K562 (cell line): ENCODE results near the gene ARHGEF17. TPM values are rescaled to one million over a fixed set of nuclear protein-coding genes. Genes with fewer than 3 reads are reported as not detected.
"Not testable (repeated sequence)": the region's sequence is repeated elsewhere in the genome, so short reads cannot be mapped to it uniquely, and the experiment has no call there.

ENCODE experiments used
- ATAC-seq: fragments of 200-7000 bp; cut with Tn5 transposase; 3 replicates; pipeline ENCODE4 v1.9.1; 2020; ENCODE audit warnings: moderate library complexity
- BruUV-seq: library from RNA; stranded (reverse); fragments of 400-500 nt; replicated peaks from 2 replicates; lab custom pipeline; 2021; lab: Mats Ljungman, UMichigan
- CTCF ChIA-PET: fragments of 300-600 bp; formaldehyde crosslinking; extraction: SDS; loops from one replicate; lab custom pipeline; 2021; ENCODE audit warnings: low intra/inter-chr PET ratio; lab: Yijun Ruan, JAX
- POLR2A ChIA-PET: fragments of 300-600, 350-650 bp; sonication (Branson Sonifier 250); formaldehyde crosslinking; extraction: SDS; loops from one replicate; lab custom pipeline; 2021; ENCODE audit warnings: antibody characterized with exemption, inconsistent platforms; lab: Yijun Ruan, JAX
- DNase-seq, 4 experiments: peaks; one replicate each; pipeline versions ENCODE4 v3.0.0 to v3.0.0-alpha.2; 2011 to 2018; ENCODE audit warnings: low spot score in 3 of 4, mixed read lengths in 3 of 4; ENCODE audit errors: extremely low read depth in 1 of 4
- FAIRE-seq: peaks from 2 replicates; lab custom pipeline; 2011; peaks lifted over from hg19 to GRCh38; lab: Jason Lieb, UNC
- H2AFZ ChIP-seq: 2 replicates; pipeline ENCODE4 v1.6.0; 2011; ENCODE audit warnings: low read depth, low read length, control low read depth, inconsistent platforms
- H3K27ac ChIP-seq: fragments of 200-600 bp; 3 replicates; pipeline ENCODE4 v1.8.0; 2011; ENCODE audit warnings: low read depth, mild to moderate bottlenecking, control low read depth, inconsistent platforms, low read length, moderate library complexity, mixed read lengths; ENCODE audit errors: extremely low read depth
- H3K27me3 ChIP-seq, 2 experiments: fragments of 300-600 bp in 1 of 2; 2 replicates in 1 of 2; 3 replicates in 1 of 2; pipeline versions ENCODE4 v1.6.0 to v1.8.0; 2011; ENCODE audit warnings: inconsistent platforms in 2 of 2, low read length in 2 of 2, mild to moderate bottlenecking in 1 of 2, mixed read lengths in 1 of 2, moderate library complexity in 1 of 2; ENCODE audit not compliant: control insufficient read depth in 2 of 2, insufficient read depth in 2 of 2
- H3K36me3 ChIP-seq: fragments of 300-600 bp; 3 replicates; pipeline ENCODE4 v1.8.0; 2011; ENCODE audit warnings: mild to moderate bottlenecking, low read length, inconsistent platforms; ENCODE audit not compliant: control insufficient read depth, insufficient read depth
- H3K4me1 ChIP-seq, 2 experiments: fragments of 200-600 bp in 1 of 2; replicated peaks in 1 of 2; 2 replicates in 1 of 2; 3 replicates in 1 of 2; pipeline versions ENCODE4 v1.5.1 to v1.8.0; 2011; ENCODE audit warnings: inconsistent platforms in 2 of 2, low read length in 2 of 2, mild to moderate bottlenecking in 1 of 2, mixed read lengths in 1 of 2, moderate library complexity in 1 of 2; ENCODE audit not compliant: control insufficient read depth in 2 of 2, insufficient read depth in 2 of 2
- H3K4me2 ChIP-seq: 2 replicates; pipeline ENCODE4 v1.6.1; 2011; ENCODE audit warnings: low read length, control low read depth, inconsistent platforms, mixed read lengths; ENCODE audit not compliant: insufficient read depth
- H3K4me3 ChIP-seq: fragments of 200-600 bp; sonication (generic), shearing (Covaris generic); 2 replicates; pipeline ENCODE4 v1.5.1; 2016; ENCODE audit warnings: control low read depth, inconsistent platforms
- H3K79me2 ChIP-seq: fragments of 200-600 bp; 3 replicates; pipeline ENCODE4 v1.8.0; 2011; ENCODE audit warnings: low read length, inconsistent platforms; ENCODE audit not compliant: control insufficient read depth, insufficient read depth
- H3K9ac ChIP-seq, 2 experiments: 2 replicates each; pipeline versions ENCODE4 v1.6.0 to v1.6.1; 2011; ENCODE audit warnings: low read depth in 2 of 2, low read length in 2 of 2, control low read depth in 1 of 2, inconsistent platforms in 1 of 2, mild to moderate bottlenecking in 1 of 2, mixed read lengths in 1 of 2; ENCODE audit not compliant: insufficient read depth in 1 of 2
- H3K9me1 ChIP-seq: one replicate; pipeline ENCODE4 v1.6.0; 2011; ENCODE audit warnings: inconsistent platforms, mild to moderate bottlenecking, low read length, moderate library complexity; ENCODE audit not compliant: control insufficient read depth, insufficient read depth
- H3K9me3 ChIP-seq: replicated peaks from 2 replicates; pipeline ENCODE4 v1.5.1; 2011; ENCODE audit warnings: low read depth, low read length, inconsistent platforms; ENCODE audit not compliant: control insufficient read depth, insufficient read depth
- H4K20me1 ChIP-seq: replicated peaks from 2 replicates; pipeline ENCODE4 v1.6.1; 2011; ENCODE audit warnings: low read length, inconsistent platforms, mixed read lengths; ENCODE audit not compliant: control insufficient read depth, insufficient read depth
- CEBPG ChIP-seq, 3 experiments: fragments of 200-800 bp in 1 of 3; sonication (Bioruptor generic) in 1 of 3; sonication (generic) in 1 of 3; formaldehyde crosslinking in 1 of 3; IDR thresholded peaks in 2 of 3; conservative IDR thresholded peaks in 1 of 3; 2 replicates each; pipeline versions ENCODE4 v1.6.1 to v1.8.0; 2016 to 2022; ENCODE audit warnings: missing compliant biosample characterization in 2 of 3, missing genetic modification characterization in 2 of 3, mild to moderate bottlenecking in 1 of 3, missing genetic modification reagents in 1 of 3
- HNRNPLL ChIP-seq: fragments of 200-400 bp; formaldehyde crosslinking; IDR thresholded peaks from 2 replicates; pipeline ENCODE4 v1.6.1; 2017; ENCODE audit warnings: low read length, low read depth, mild to moderate bottlenecking; ENCODE audit not compliant: poor library complexity, severe bottlenecking
- ZNF124 ChIP-seq: sonication (generic); formaldehyde crosslinking; IDR thresholded peaks from 2 replicates; pipeline ENCODE4 v1.8.1; 2022; ENCODE audit warnings: missing genetic modification reagents
- ZNF407 ChIP-seq: fragments of 450-650 bp; IDR thresholded peaks from 2 replicates; pipeline ENCODE4 v1.6.1; 2016; ENCODE audit warnings: low read depth
- ZNF431 ChIP-seq: sonication (generic); formaldehyde crosslinking; IDR thresholded peaks from 2 replicates; pipeline ENCODE4 v1.8.0; 2022; ENCODE audit warnings: mild to moderate bottlenecking, missing genetic modification reagents
- WGBS: fragments of 100-300 bp; shearing (Covaris generic); methylation state at CpG from one replicate; pipeline ENCODE4 v1.1.6; 2016; ENCODE audit warnings: low coverage, mixed read lengths; ENCODE audit not compliant: insufficient coverage; ENCODE audit errors: missing lambda C conversion rate; 5-methylcytosine and 5-hydroxymethylcytosine counted together
- in situ Hi-C: fragments of 300-500 bp; cut with MboI; formaldehyde crosslinking; loops from 4 replicates; pipeline ENCODE4 v1.15.0; 2018; ENCODE audit warnings: inconsistent platforms, mixed read lengths
- intact Hi-C: fragments of 100-400 bp; cut with micrococcal nuclease; formaldehyde crosslinking; loops from 2 replicates; pipeline ENCODE4 v1.14.2; 2022
- polyA plus RNA-seq, 8 experiments: library from polyadenylated mRNA; depleted of rRNA in 4 of 8; stranded (reverse) in 5 of 8; unstranded in 3 of 8; fragments of >200 nt; fragmentation: Nextera tagmentation in 2 of 8; fragmentation: Illumina TruSeq in 1 of 8; extraction: Ambion mirVana in 2 of 8; extraction: Trizol in 1 of 8; gene quantifications; 2 replicates each; pipeline versions ENCODE4 v1.2.1 to v1.2.3, GENCODE V29; 2011 to 2014; ENCODE audit warnings: inconsistent platforms in 1 of 8, missing spikeins in 1 of 8
- total RNA-seq, 7 experiments: library from RNA; depleted of rRNA in 6 of 7; stranded (reverse); fragments of >200 nt in 6 of 7; fragmentation: Illumina TruSeq in 2 of 7; extraction: Trizol in 2 of 7; gene quantifications; 2 replicates each; pipeline versions ENCODE4 v1.2.1 to v1.2.3, GENCODE V29; 2011 to 2021; ENCODE audit warnings: low replicate concordance in 1 of 7

ARHGEF17 gene
- total and polyA plus RNA-seq, 9 of the 15 experiments (the other 6 are each of a cell fraction or from before 2014, with no cell fraction given) = 0.04 to 0.68 (median 0.10) TPM; not detected in 2

DNA sequence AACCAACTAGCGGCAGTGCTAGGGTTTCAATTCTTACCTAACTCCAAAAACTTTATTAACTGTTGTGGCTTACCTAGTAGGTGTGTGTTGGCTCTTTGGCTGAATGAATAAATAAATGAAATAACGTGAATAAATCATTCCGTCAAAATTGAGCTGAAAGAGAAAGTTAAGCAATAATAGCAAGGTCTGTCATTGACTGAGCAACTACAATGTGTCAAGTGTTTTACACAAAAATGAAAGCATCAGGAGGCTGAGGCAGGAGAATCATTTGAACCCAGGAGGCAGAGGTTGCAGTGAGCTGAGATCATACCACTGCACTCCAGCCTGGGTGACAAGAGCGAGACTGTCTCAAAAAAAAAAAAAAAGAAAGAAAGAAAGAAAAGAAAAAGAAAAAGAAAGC lies 33.9 kb upstream of the ARHGEF17 start:
- DNase-seq; H2AFZ ChIP-seq; FAIRE-seq; H3K36me3 ChIP-seq; TF ChIP-seq CEBPG (CRISPR knock-in tag; IDR thresholded peaks at IDR 0.05): not testable (repeated sequence)
- peak in 1 of 2 experiments; percentile 27; a peak in 1 of 4 replicates for TF ChIP-seq CEBPG (tag; conservative IDR thresholded peaks at IDR 0.05 in 1 of 2, IDR thresholded peaks at IDR 0.05 in 1 of 2)
- TF ChIP-seq, all 486 proteins: peak for 1; not testable (repeated sequence) for 485
- H4K20me1 ChIP-seq, CTCF ChIA-PET, in situ Hi-C loops, ATAC-seq, H3K79me2 ChIP-seq, H3K9me1 ChIP-seq, H3K27ac ChIP-seq, H3K9ac ChIP-seq, H3K4me2 ChIP-seq, H3K4me3 ChIP-seq, intact Hi-C loops, H3K9me3 ChIP-seq, BruUV-seq: not testable (repeated sequence)
- POLR2A ChIA-PET = interaction anchor here (0.5 to 0.7 kb wide), 2 partner anchors 561 to 948 kb away, joined by 3 read pairs; no protein-coding TSS in a partner anchor
- peaks cover 40 to 58% of the 10 kb centered on the region in 2 experiments for H3K27me3 ChIP-seq
- WGBS = 2% methylated on average over 3 of the region's 4 CpGs
- H3K4me1 ChIP-seq = peaks cover 0 to 14% of the 10 kb centered on the region in 2 experiments; a peak in 3 of 5 replicates

GRCh38 chr11:73274722-73275380 lies 33.2 kb upstream of the ARHGEF17 start:
- no peak overlapping the region for H2AFZ ChIP-seq
- H3K36me3 ChIP-seq = no peaks in the 10 kb centered on the region
- no peaks in the 10 kb centered on the region for H3K79me2 ChIP-seq
- H3K4me2 ChIP-seq = no peak overlapping the region
- 0% methylated on average over 11 of the region's 11 CpGs for WGBS
- CTCF ChIA-PET = no interaction called here
- H3K4me1 ChIP-seq = peaks cover 0 to 14% of the 10 kb centered on the region in 2 experiments; a peak in 3 of 5 replicates
- H3K27ac ChIP-seq = no peak overlapping the region
- POLR2A ChIA-PET = interaction anchor here (0.5 to 0.7 kb wide), 3 partner anchors 8 to 948 kb away, joined by 3 read pairs; no protein-coding TSS in a partner anchor
- DNase-seq = no peak
- in situ Hi-C loops = no loop called here
- no TSS peak for BruUV-seq
- peak overlapping the region in 1 of 2 experiments; percentile 39; a peak in 1 of 4 replicates for H3K9ac ChIP-seq
- intact Hi-C loops = no loop called here
- no peaks in the 10 kb centered on the region for H3K9me1 ChIP-seq
- H3K27me3 ChIP-seq = peaks cover 38 to 52% of the 10 kb centered on the region in 2 experiments
- no peak overlapping the region for H3K4me3 ChIP-seq
- no peaks in the 10 kb centered on the region for H3K9me3 ChIP-seq
- no peak for FAIRE-seq
- H4K20me1 ChIP-seq = no peaks in the 10 kb centered on the region
- ATAC-seq = no peak
- TF ChIP-seq ZNF431 (CRISPR knock-in tag) (no peak), HNRNPLL (peak; percentile 47), ZNF124 (CRISPR knock-in tag) (no peak), ZNF407 (no peak)
